Smooth muscle cell (in vitro differentiated cells): ENCODE results near the gene ANTXR1. TPM values are rescaled to one million over a fixed set of nuclear protein-coding genes. Genes with fewer than 3 reads are reported as not detected.

Experiments used
- DNase-seq: peaks from one replicate; lab custom pipeline; 2025; ENCODE audit not compliant: unreplicated experiment; lab: John Stamatoyannopoulos, UW
- H2AFZ ChIP-seq: fragments of 200-600 bp; sonication (generic); 2 replicates; pipeline ENCODE4 v1.6.0; 2016; ENCODE audit warnings: antibody characterized with exemption, low read depth, mild to moderate bottlenecking
- H3F3A ChIP-seq: fragments of 200-600 bp; sonication (generic); 2 replicates; pipeline ENCODE4 v1.6.0; 2017; ENCODE audit warnings: antibody characterized with exemption, low read depth
- H3K27ac ChIP-seq: fragments of 200-600 bp; sonication (generic); 2 replicates; pipeline ENCODE4 v1.5.1; 2016; ENCODE audit warnings: low read depth, mild to moderate bottlenecking
- H3K27me3 ChIP-seq: fragments of 200-600 bp; sonication (generic); 2 replicates; pipeline ENCODE4 v1.6.1; 2016; ENCODE audit warnings: low read depth, mild to moderate bottlenecking
- H3K36me3 ChIP-seq: fragments of 200-600 bp; sonication (generic); 2 replicates; pipeline ENCODE4 v1.5.1; 2016; ENCODE audit warnings: low read depth
- H3K4me1 ChIP-seq: fragments of 200-600 bp; sonication (generic); 2 replicates; pipeline ENCODE4 v1.5.1; 2016; ENCODE audit warnings: low read depth
- H3K4me2 ChIP-seq: fragments of 200-600 bp; sonication (generic); 2 replicates; pipeline ENCODE4 v1.6.0; 2016; ENCODE audit warnings: mild to moderate bottlenecking
- H3K4me3 ChIP-seq: fragments of 200-600 bp; sonication (generic); 2 replicates; pipeline ENCODE4 v1.5.1; 2016; ENCODE audit warnings: mild to moderate bottlenecking
- H3K79me2 ChIP-seq: fragments of 200-600 bp; sonication (generic); 2 replicates; pipeline ENCODE4 v1.6.0; 2016; ENCODE audit warnings: low read depth, mild to moderate bottlenecking
- H3K9ac ChIP-seq: fragments of 200-600 bp; sonication (generic); 2 replicates; pipeline ENCODE4 v1.6.0; 2016; ENCODE audit warnings: low read depth
- H3K9me3 ChIP-seq: fragments of 200-600 bp; sonication (generic); replicated peaks from 2 replicates; pipeline ENCODE4 v1.5.1; 2016; ENCODE audit warnings: low read depth
- H4K20me1 ChIP-seq: fragments of 200-600 bp; sonication (generic); 2 replicates; pipeline ENCODE4 v1.6.0; 2016; ENCODE audit warnings: low read depth
- CTCF ChIP-seq: fragments of 200-600 bp; sonication (generic); IDR thresholded peaks from 2 replicates; pipeline ENCODE4 v1.5.1; 2017; ENCODE audit warnings: borderline replicate concordance, mild to moderate bottlenecking, antibody characterized with exemption; ENCODE audit not compliant: insufficient read depth, poor library complexity, severe bottlenecking
- WGBS: methylation state at CpG from one replicate; pipeline ENCODE4 v1.1.7; 2016; ENCODE audit warnings: low lambda C conversion rate; 5-methylcytosine and 5-hydroxymethylcytosine counted together
- polyA plus RNA-seq: library from polyadenylated mRNA; unstranded; fragments of >200 nt; fragmentation: Nextera tagmentation; extraction: Ambion mirVana; gene quantifications from 2 replicates; pipeline ENCODE4 v1.2.1, GENCODE V29; 2016
- total RNA-seq: library from RNA; depleted of rRNA; stranded (reverse); fragments of >200 nt; gene quantifications from 2 replicates; pipeline ENCODE4 v1.2.3, GENCODE V29; 2014

ANTXR1 gene
- total and polyA plus RNA-seq, 2 experiments from 2014 or later = 292 to 309 TPM

GRCh38 chr2:69195706-69196105 lies 182.7 kb downstream of the ANTXR1 start:
- no peaks in the 10 kb centered on the region for H3K79me2 ChIP-seq
- peaks cover 31% of the 10 kb centered on the region for H3F3A ChIP-seq
- peaks cover 14% of the 10 kb centered on the region for H3K4me1 ChIP-seq
- H3K36me3 ChIP-seq = peaks cover 10% of the 10 kb centered on the region
- H4K20me1 ChIP-seq = no peaks in the 10 kb centered on the region
- no peak for DNase-seq
- H3K4me2 ChIP-seq = peak overlapping the region; percentile 10
- H2AFZ ChIP-seq = no peak overlapping the region
- H3K27ac ChIP-seq = peak overlapping the region; percentile 96
- no peak for TF ChIP-seq CTCF
- H3K27me3 ChIP-seq = no peaks in the 10 kb centered on the region
- no peak overlapping the region for H3K4me3 ChIP-seq
- H3K9ac ChIP-seq = peak overlapping the region; percentile 82
- H3K9me3 ChIP-seq = no peaks in the 10 kb centered on the region

GRCh38 chr2:69196327-69197117 lies 183.5 kb downstream of the ANTXR1 start:
- no peaks in the 10 kb centered on the region for H3K79me2 ChIP-seq
- no peak for DNase-seq
- TF ChIP-seq CTCF = no peak
- H2AFZ ChIP-seq = no peak overlapping the region
- peak overlapping the region; percentile 96 for H3K27ac ChIP-seq
- no peaks in the 10 kb centered on the region for H4K20me1 ChIP-seq
- peaks cover 28% of the 10 kb centered on the region for H3F3A ChIP-seq
- peak overlapping the region; percentile 10 for H3K4me2 ChIP-seq
- peaks cover 10% of the 10 kb centered on the region for H3K36me3 ChIP-seq
- peak overlapping the region; percentile 87 for H3K9ac ChIP-seq
- H3K9me3 ChIP-seq = no peaks in the 10 kb centered on the region
- no peaks in the 10 kb centered on the region for H3K27me3 ChIP-seq
- 86% methylated on average over 9 of the region's 9 CpGs for WGBS
- peaks cover 8% of the 10 kb centered on the region for H3K4me1 ChIP-seq
- H3K4me3 ChIP-seq = no peak overlapping the region

GRCh38 chr2:69200107-69200520 lies 187.1 kb downstream of the ANTXR1 start:
- peaks cover 16% of the 10 kb centered on the region for H3K36me3 ChIP-seq
- H3K4me2 ChIP-seq = peak overlapping the region; percentile 37
- no peak for DNase-seq
- no peaks in the 10 kb centered on the region for H3K9me3 ChIP-seq
- no peak overlapping the region for H3K4me3 ChIP-seq
- no peak overlapping the region for H2AFZ ChIP-seq
- H3K9ac ChIP-seq = no peak overlapping the region
- no peaks in the 10 kb centered on the region for H3K27me3 ChIP-seq
- TF ChIP-seq CTCF = no peak
- peaks cover 20% of the 10 kb centered on the region for H3F3A ChIP-seq
- WGBS = 21% methylated on average over 6 of the region's 6 CpGs
- peak overlapping the region; percentile 96 for H3K27ac ChIP-seq
- no peaks in the 10 kb centered on the region for H4K20me1 ChIP-seq
- peaks cover 8% of the 10 kb centered on the region for H3K4me1 ChIP-seq
- H3K79me2 ChIP-seq = no peaks in the 10 kb centered on the region

GRCh38 chr2:69201259-69201658 lies 188.3 kb downstream of the ANTXR1 start:
- Histone ChIP-seq H3F3A (peaks cover 13% of the 10 kb centered on the region), H3K36me3 (peaks cover 16% of the 10 kb centered on the region), H3K4me2 (no peak overlapping the region), H3K27me3 (no peaks in the 10 kb centered on the region), H3K79me2 (no peaks in the 10 kb centered on the region), H3K4me3 (no peak overlapping the region), H3K4me1 (no peaks in the 10 kb centered on the region), H2AFZ (no peak overlapping the region), H3K27ac (peak overlapping the region; percentile 96), H4K20me1 (no peaks in the 10 kb centered on the region), H3K9ac (no peak overlapping the region), H3K9me3 (no peaks in the 10 kb centered on the region)
- TF ChIP-seq CTCF = no peak
- 97% methylated on average over 7 of the region's 7 CpGs for WGBS
- no peak for DNase-seq
